AG20443 (cell line): ENCODE measurements around the gene UNC45B.
A peak's percentile ranks its signal among the peaks of the same experiment; 100 is the strongest.
"Not testable (repeated sequence)": the region's sequence is repeated elsewhere in the genome, so short reads cannot be mapped to it uniquely, and the experiment has no call there.

Experiments used
- DNase-seq: peaks from one replicate; pipeline ENCODE4 v3.0.0; 2012; ENCODE audit warnings: low spot score, mixed read lengths

Gene UNC45B

GRCh38 chr17:35222452-35222851 is 74.8 kb downstream of the UNC45B start:
- no peak for DNase-seq

- no peak for DNase-seq
Observed at GRCh38 chr17:35224436-35224835, 76.8 kb downstream of the UNC45B start.

GRCh38 chr17:35227546-35227945 is 79.9 kb downstream of the UNC45B start:
- DNase-seq = no peak

GRCh38 chr17:35229638-35230037 is 82.0 kb downstream of the UNC45B start:
- no peak for DNase-seq

GRCh38 chr17:35234315-35234714 is 86.7 kb downstream of the UNC45B start:
- not testable (repeated sequence) for DNase-seq

GRCh38 chr17:35235289-35235688 is 87.7 kb downstream of the UNC45B start:
- no peak for DNase-seq

GRCh38 chr17:35235917-35236316 is 88.3 kb downstream of the UNC45B start:
- DNase-seq = no peak

- no peak for DNase-seq
Observed at GRCh38 chr17:35236821-35237220, 89.2 kb downstream of the UNC45B start.

- DNase-seq = peak; percentile 48
Observed at GRCh38 chr17:35238821-35239220, 91.2 kb downstream of the UNC45B start.
